Thyroid gland (tissue), 4 donors: ENCODE data around the gene C17orf78. TPM values are rescaled to one million over a fixed set of nuclear protein-coding genes. Genes with fewer than 3 reads are reported as not detected.

Source experiments
- DNase-seq, 2 donors: peaks; one replicate each; pipeline ENCODE4 v3.0.0-alpha.2; 2019
- H3K27ac ChIP-seq, 3 donors: fragments of 200-600 bp; sonication (generic); 1 replicate in 2 of 3; 2 replicates in 1 of 3; pipeline ENCODE4 v1.5.1; 2016 to 2019; ENCODE audit warnings: mild to moderate bottlenecking in 1 of 3, moderate library complexity in 1 of 3
- H3K27me3 ChIP-seq: fragments of 200-600 bp; sonication (generic); one replicate; pipeline ENCODE4 v1.5.1; 2019
- H3K36me3 ChIP-seq, 2 donors: fragments of 200-600 bp; sonication (generic); one replicate each; pipeline ENCODE4 v1.5.1; 2016 to 2019
- H3K4me1 ChIP-seq, 2 donors: fragments of 200-600 bp; sonication (generic); one replicate each; pipeline ENCODE4 v1.5.1; 2017 to 2019
- H3K4me3 ChIP-seq, 3 donors: fragments of 200-600 bp; sonication (generic); replicated peaks in 1 of 3; 1 replicate in 2 of 3; 2 replicates in 1 of 3; pipeline ENCODE4 v1.5.1; 2016; ENCODE audit warnings: mild to moderate bottlenecking in 1 of 3
- H3K9me3 ChIP-seq: fragments of 200-600 bp; sonication (generic); one replicate; pipeline ENCODE4 v1.5.1; 2017
- POLR2A ChIP-seq, 2 donors: fragments of 450-650 bp; IDR thresholded peaks; one replicate each; pipeline ENCODE4 v1.6.1; 2017; ENCODE audit warnings: antibody characterized with exemption in 2 of 2, mild to moderate bottlenecking in 2 of 2, moderate library complexity in 1 of 2
- WGBS, 2 donors: methylation state at CpG; one replicate each; pipeline ENCODE4 v1.1.5; 2017; 5-methylcytosine and 5-hydroxymethylcytosine counted together
- intact Hi-C: fragments of 100-400 bp; cut with DNase I; formaldehyde crosslinking; loops from one replicate; pipeline ENCODE4 v1.15.1; 2023
- total RNA-seq, 4 donors: library from RNA; depleted of rRNA; stranded (reverse); fragments of >200 nt; gene quantifications; one replicate each; pipeline ENCODE4 v1.2.3, GENCODE V29; 2016
- TF ChIP-seq, protein P1 (sequence below), 6 experiments: fragments of 200-600 bp in 3 of 6; fragments of 450-650 bp in 3 of 6; sonication (generic) in 3 of 6; IDR thresholded peaks; one replicate each; pipeline ENCODE4 v1.5.1; 2016 to 2019; ENCODE audit warnings: antibody characterized with exemption in 6 of 6, mild to moderate bottlenecking in 2 of 6, inconsistent platforms in 1 of 6, moderate library complexity in 1 of 6

The C17orf78 gene
- total RNA-seq, result not detected

DNA sequence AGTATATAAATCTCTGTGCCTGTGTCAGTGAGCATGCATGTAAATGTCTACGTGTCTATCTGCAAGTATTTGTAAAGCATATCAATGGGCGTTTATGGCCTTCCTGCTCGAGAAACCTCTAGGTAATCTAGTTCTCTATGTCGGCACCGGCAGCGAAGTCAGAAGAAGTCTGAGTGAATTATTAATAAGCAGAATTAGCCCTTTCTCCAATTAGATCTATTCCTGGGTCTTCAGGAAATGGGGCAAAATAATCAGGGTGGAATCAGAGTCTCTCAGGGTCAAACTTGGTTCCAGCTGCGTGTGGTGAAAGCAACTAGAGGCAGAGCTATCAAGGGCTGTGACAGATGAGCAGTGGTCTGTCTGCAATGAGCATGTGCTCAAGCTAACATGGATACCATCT lies at the start of gene C17orf78:
C17orf78 (plus strand) TSS at position 280 of the 400 bp plus-strand sequence; CDS start at position 388, 108 bp downstream.
- no peak for TF ChIP-seq POLR2A (IDR thresholded peaks at IDR 0.05)
- TF ChIP-seq, protein P1, sequence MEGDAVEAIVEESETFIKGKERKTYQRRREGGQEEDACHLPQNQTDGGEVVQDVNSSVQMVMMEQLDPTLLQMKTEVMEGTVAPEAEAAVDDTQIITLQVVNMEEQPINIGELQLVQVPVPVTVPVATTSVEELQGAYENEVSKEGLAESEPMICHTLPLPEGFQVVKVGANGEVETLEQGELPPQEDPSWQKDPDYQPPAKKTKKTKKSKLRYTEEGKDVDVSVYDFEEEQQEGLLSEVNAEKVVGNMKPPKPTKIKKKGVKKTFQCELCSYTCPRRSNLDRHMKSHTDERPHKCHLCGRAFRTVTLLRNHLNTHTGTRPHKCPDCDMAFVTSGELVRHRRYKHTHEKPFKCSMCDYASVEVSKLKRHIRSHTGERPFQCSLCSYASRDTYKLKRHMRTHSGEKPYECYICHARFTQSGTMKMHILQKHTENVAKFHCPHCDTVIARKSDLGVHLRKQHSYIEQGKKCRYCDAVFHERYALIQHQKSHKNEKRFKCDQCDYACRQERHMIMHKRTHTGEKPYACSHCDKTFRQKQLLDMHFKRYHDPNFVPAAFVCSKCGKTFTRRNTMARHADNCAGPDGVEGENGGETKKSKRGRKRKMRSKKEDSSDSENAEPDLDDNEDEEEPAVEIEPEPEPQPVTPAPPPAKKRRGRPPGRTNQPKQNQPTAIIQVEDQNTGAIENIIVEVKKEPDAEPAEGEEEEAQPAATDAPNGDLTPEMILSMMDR (IDR thresholded peaks at IDR 0.05), result no peak
- WGBS, 2 donors, result 95% methylated on average over 7 of the region's 7 CpGs
- H3K27me3 ChIP-seq, result no peaks in the 10 kb centered on the region
- no peak within 1 kb of the TSS for H3K4me3 ChIP-seq
- H3K4me1 ChIP-seq, result no peaks in the 10 kb centered on the region
- no peaks in the 10 kb centered on the region for H3K36me3 ChIP-seq
- DNase-seq, result no peak
- H3K9me3 ChIP-seq, result no peaks in the 10 kb centered on the region
- H3K27ac ChIP-seq, result no peak within 1 kb of the TSS
- intact Hi-C loops, result no loop called here

DNA sequence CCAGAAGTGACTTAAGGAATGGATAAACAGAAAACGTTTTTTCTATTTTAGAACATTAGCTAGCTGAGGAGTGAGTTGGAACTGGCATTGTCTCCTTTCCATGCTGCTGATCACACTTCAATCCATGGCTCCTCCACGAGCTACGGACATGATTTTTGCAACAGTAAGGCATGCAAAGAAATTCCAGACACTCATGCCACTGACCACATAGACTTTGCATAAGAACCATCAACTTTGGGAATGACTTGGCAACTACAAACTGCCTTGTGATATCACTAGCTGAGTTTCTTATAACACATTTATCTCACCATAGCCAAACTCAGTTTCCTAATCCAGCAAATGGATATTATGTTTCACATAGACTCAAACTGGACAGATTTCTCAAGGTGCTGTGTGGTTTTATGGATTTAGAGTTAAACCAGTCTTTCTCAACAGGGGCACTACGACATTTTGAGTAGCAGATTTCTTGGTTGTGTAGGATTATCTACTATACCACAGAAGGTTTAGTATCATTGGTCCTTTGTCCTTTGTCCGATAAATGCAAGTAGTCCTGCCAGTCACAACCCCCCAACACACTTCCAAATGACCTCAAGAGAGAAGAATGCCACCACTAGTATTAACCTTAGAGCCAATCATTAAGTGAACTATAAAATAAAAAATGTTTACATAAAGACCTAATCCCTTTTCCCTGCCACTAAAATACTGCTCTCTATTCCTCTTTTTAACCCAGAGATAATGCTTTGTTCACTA lies 48.3 kb upstream of the C17orf78 start:
- Histone ChIP-seq H3K36me3 (peaks cover 5 to 8% of the 10 kb centered on the region in 2 donors), H3K4me1 (no peaks in the 10 kb centered on the region), H3K9me3 (no peaks in the 10 kb centered on the region), H3K27me3 (no peaks in the 10 kb centered on the region), H3K4me3 (no peak overlapping the region), H3K27ac (no peak overlapping the region)
- WGBS, 2 donors, result 78 to 82% methylated on average over 5 of the region's 5 CpGs
- DNase-seq, result no peak
- TF ChIP-seq POLR2A (IDR thresholded peaks at IDR 0.05), result no peak
- TF ChIP-seq, protein P1 (IDR thresholded peaks at IDR 0.05), result no peak
- intact Hi-C loops, result no loop called here

DNA sequence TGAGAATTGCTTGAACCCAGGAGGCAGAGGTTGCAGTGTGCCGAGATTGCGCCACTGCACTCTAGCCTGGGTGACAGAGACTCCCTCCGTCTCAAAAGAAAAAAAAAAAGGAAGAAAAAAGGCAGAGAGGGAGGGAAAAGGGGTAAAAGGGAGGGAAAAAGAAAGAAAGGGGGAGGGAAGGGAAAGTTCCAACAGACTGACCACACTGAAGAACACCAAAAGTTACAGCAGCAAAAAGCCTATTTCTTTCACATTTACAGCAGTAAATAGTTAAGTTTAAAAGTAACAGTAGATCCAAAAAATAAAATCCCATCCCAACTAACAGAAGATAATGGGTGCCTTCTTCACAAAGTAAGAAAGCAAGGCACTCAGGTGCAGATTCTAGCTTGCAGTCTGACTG lies 36.9 kb upstream of the C17orf78 start:
- intact Hi-C loops, result no loop called here

DNA sequence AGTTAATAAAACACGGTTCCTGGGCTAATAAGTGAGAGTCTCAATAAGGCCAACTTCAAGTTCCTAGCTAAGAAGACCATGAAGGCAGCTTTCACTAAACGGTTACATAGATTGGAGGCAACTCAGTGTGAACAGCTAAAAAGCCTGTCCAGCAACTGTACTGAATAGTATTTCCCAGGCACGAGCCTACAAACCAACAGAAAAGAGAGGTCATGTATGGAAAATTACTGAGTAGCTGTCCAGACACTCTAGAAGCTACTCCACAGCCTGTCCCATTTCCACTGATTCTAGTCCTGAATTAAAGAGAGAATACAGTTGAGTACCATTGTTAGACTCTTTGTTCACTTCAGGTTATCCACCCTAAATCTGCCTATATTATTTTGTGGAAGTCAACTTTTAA lies 36.5 kb upstream of the C17orf78 start:
- TF ChIP-seq, protein P1 (IDR thresholded peaks at IDR 0.05), result no peak
- TF ChIP-seq POLR2A (IDR thresholded peaks at IDR 0.05), result no peak
- Histone ChIP-seq H3K4me3 (no peak overlapping the region), H3K36me3 (no peaks in the 10 kb centered on the region), H3K4me1 (no peaks in the 10 kb centered on the region), H3K9me3 (no peaks in the 10 kb centered on the region), H3K27ac (no peak overlapping the region), H3K27me3 (no peaks in the 10 kb centered on the region)
- no peak for DNase-seq
- 46 to 50% methylated on average over 3 of the region's 3 CpGs for WGBS, 2 donors
- intact Hi-C loops, result no loop called here

More for the DNA sequence above, 36.9 kb upstream of the C17orf78 start:
- Histone ChIP-seq H3K27me3 (no peaks in the 10 kb centered on the region), H3K4me1 (no peaks in the 10 kb centered on the region), H3K36me3 (no peaks in the 10 kb centered on the region), H3K4me3 (no peak overlapping the region), H3K9me3 (no peaks in the 10 kb centered on the region), H3K27ac (no peak overlapping the region)
- WGBS, 2 donors, result 91 to 98% methylated on average over 3 of the region's 3 CpGs
- TF ChIP-seq POLR2A (IDR thresholded peaks at IDR 0.05), result no peak
- TF ChIP-seq, protein P1 (IDR thresholded peaks at IDR 0.05), result no peak
- no peak for DNase-seq

DNA sequence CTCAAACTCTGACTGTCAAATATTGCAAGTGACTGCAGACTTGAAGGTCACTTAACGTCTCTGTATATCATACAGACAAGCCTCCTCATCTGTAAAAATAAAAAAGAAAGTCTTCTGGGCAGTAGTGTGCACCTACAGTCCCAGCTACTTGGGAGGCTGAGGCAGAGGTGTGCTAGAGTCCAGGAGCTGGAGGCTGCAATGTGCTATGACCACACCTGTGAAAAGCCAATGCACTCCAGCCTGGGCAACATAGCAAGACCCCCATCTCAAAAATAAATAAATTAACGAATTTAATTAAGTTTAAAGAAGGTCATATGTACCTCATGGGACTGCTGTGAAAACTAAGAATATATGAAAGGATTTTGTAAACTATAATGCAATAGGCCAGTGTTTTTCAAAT lies 35.0 kb upstream of the C17orf78 start:
- no peaks in the 10 kb centered on the region for H3K9me3 ChIP-seq
- H3K4me3 ChIP-seq, result no peak overlapping the region
- H3K4me1 ChIP-seq, result no peaks in the 10 kb centered on the region
- TF ChIP-seq, protein P1 (IDR thresholded peaks at IDR 0.05), result no peak
- TF ChIP-seq POLR2A (IDR thresholded peaks at IDR 0.05), result no peak
- no peaks in the 10 kb centered on the region for H3K36me3 ChIP-seq
- WGBS, 2 donors, result 91 to 96% methylated on average over 2 of the region's 2 CpGs
- no peaks in the 10 kb centered on the region for H3K27me3 ChIP-seq
- H3K27ac ChIP-seq, result no peak overlapping the region
- no peak for DNase-seq
- intact Hi-C loops, result no loop called here
